GM23338 (cell line): ENCODE results near the gene PBX3. TPM values are rescaled to one million over a fixed set of nuclear protein-coding genes. Genes with fewer than 3 reads are reported as not detected.

Experiments
- ATAC-seq: fragments of 200-7000 bp; cut with Tn5 transposase; 3 replicates; pipeline ENCODE4 v1.9.1; 2020
- DNase-seq: peaks from one replicate; pipeline ENCODE4 v3.0.0-alpha.2; 2015; ENCODE audit warnings: low spot score
- H2AFZ ChIP-seq: fragments of 200-600 bp; sonication (generic); 2 replicates; pipeline ENCODE4 v1.8.0; 2016; ENCODE audit warnings: antibody characterized with exemption, mild to moderate bottlenecking, moderate library complexity
- H3F3A ChIP-seq: fragments of 200-600 bp; sonication (generic); replicated peaks from 2 replicates; pipeline ENCODE4 v1.8.0; 2017; ENCODE audit warnings: antibody characterized with exemption, mixed run types, low read depth
- H3K27ac ChIP-seq: fragments of 200-600 bp; sonication (generic); 2 replicates; pipeline ENCODE4 v1.6.1; 2016; ENCODE audit warnings: low read depth
- H3K27me3 ChIP-seq: fragments of 200-600 bp; sonication (generic); 2 replicates; pipeline ENCODE4 v1.8.0; 2016; ENCODE audit warnings: mild to moderate bottlenecking, mixed run types, moderate library complexity; ENCODE audit not compliant: insufficient read depth
- H3K36me3 ChIP-seq: fragments of 200-600 bp; sonication (generic); 2 replicates; pipeline ENCODE4 v1.8.0; 2016; ENCODE audit warnings: mild to moderate bottlenecking; ENCODE audit not compliant: insufficient read depth
- H3K4me1 ChIP-seq: fragments of 200-600 bp; sonication (generic); 2 replicates; pipeline ENCODE4 v1.8.0; 2016; ENCODE audit warnings: mild to moderate bottlenecking, moderate library complexity; ENCODE audit not compliant: insufficient read depth
- H3K4me2 ChIP-seq: fragments of 200-600 bp; sonication (generic); 2 replicates; pipeline ENCODE4 v1.7.1; 2017; ENCODE audit warnings: mixed run types
- H3K4me3 ChIP-seq: fragments of 200-600 bp; sonication (generic); 2 replicates; pipeline ENCODE4 v1.6.1; 2016; ENCODE audit warnings: mixed run types
- H3K79me2 ChIP-seq: fragments of 200-600 bp; sonication (generic); replicated peaks from 2 replicates; pipeline ENCODE4 v1.8.0; 2017; ENCODE audit warnings: mild to moderate bottlenecking; ENCODE audit not compliant: insufficient read depth
- H3K9me2 ChIP-seq: fragments of 200-600 bp; sonication (generic); 2 replicates; pipeline ENCODE4 v1.8.0; 2017; ENCODE audit not compliant: insufficient read depth
- H4K20me1 ChIP-seq: fragments of 200-600 bp; sonication (generic); replicated peaks from 2 replicates; pipeline ENCODE4 v1.8.0; 2017; ENCODE audit warnings: mild to moderate bottlenecking; ENCODE audit not compliant: insufficient read depth
- H3K27ac Mint-ChIP-seq: 2 replicates; pipeline ENCODE4 v1.8.0; 2020; ENCODE audit warnings: inconsistent platforms, mild to moderate bottlenecking, moderate library complexity, mixed read lengths
- H3K27me3 Mint-ChIP-seq: 3 replicates; pipeline ENCODE4 v1.8.0; 2022; ENCODE audit warnings: low read depth, mild to moderate bottlenecking, moderate library complexity, mixed read lengths, inconsistent platforms; ENCODE audit not compliant: insufficient read depth, poor library complexity
- H3K36me3 Mint-ChIP-seq: 3 replicates; pipeline ENCODE4 v1.8.0; 2021; ENCODE audit warnings: low read depth, mild to moderate bottlenecking, inconsistent platforms, moderate library complexity, mixed read lengths
- H3K4me1 Mint-ChIP-seq: 3 replicates; pipeline ENCODE4 v1.8.0; 2020; ENCODE audit warnings: mild to moderate bottlenecking, inconsistent platforms, mixed read lengths
- H3K4me3 Mint-ChIP-seq: 3 replicates; pipeline ENCODE4 v1.8.0; 2021; ENCODE audit warnings: moderate library complexity, mild to moderate bottlenecking, inconsistent platforms, mixed read lengths
- H3K9me3 Mint-ChIP-seq: 3 replicates; pipeline ENCODE4 v1.8.0; 2020; ENCODE audit warnings: moderate library complexity, mild to moderate bottlenecking, inconsistent platforms, mixed read lengths
- CREB1 ChIP-seq: fragments of 250-450 bp; sonication (Bioruptor Pico); IDR thresholded peaks from 2 replicates; pipeline ENCODE4 v1.5.0; 2020; ENCODE audit warnings: low read depth, mild to moderate bottlenecking, moderate library complexity
- CTCF ChIP-seq, 2 experiments: fragments of 200-600 bp in 1 of 2; sonication (generic) in 1 of 2; conservative IDR thresholded peaks; 2 replicates each; pipeline versions ENCODE4 v1.5.1 to v1.6.1; 2016 to 2017; ENCODE audit warnings: antibody characterized with exemption in 2 of 2, low read depth in 2 of 2, mild to moderate bottlenecking in 2 of 2, moderate library complexity in 1 of 2
- EZH2 ChIP-seq: fragments of 200-600 bp; sonication (generic); IDR thresholded peaks from one replicate; pipeline ENCODE4 v1.8.0; 2017; ENCODE audit warnings: antibody characterized with exemption, mild to moderate bottlenecking, low read depth; ENCODE audit not compliant: unreplicated experiment
- EZH2phosphoT487 ChIP-seq: fragments of 200-600 bp; sonication (generic); IDR thresholded peaks from one replicate; pipeline ENCODE4 v1.8.1; 2018; ENCODE audit warnings: antibody characterized with exemption; ENCODE audit not compliant: unreplicated experiment
- JUNB ChIP-seq: IDR thresholded peaks from one replicate; pipeline ENCODE4 v1.6.1; 2016; ENCODE audit warnings: antibody characterized with exemption; ENCODE audit not compliant: unreplicated experiment
- NANOG ChIP-seq: IDR thresholded peaks from 2 replicates; pipeline ENCODE4 v1.6.1; 2016; ENCODE audit warnings: antibody characterized with exemption, borderline replicate concordance
- POLR2AphosphoS5 ChIP-seq: IDR thresholded peaks from 2 replicates; pipeline ENCODE4 v1.6.1; 2016; ENCODE audit warnings: antibody characterized with exemption, low read depth
- STAT1 ChIP-seq: IDR thresholded peaks from one replicate; pipeline ENCODE4 v1.6.1; 2016; ENCODE audit warnings: antibody characterized with exemption; ENCODE audit not compliant: unreplicated experiment
- ZNF114 ChIP-seq: fragments of 250-450 bp; sonication (Bioruptor Pico); IDR thresholded peaks from 2 replicates; pipeline ENCODE4 v1.5.0; 2020; ENCODE audit warnings: mild to moderate bottlenecking, moderate library complexity
- ZNF331 ChIP-seq: fragments of 250-450 bp; sonication (Bioruptor Pico); IDR thresholded peaks from 2 replicates; pipeline ENCODE4 v1.5.0; 2020; ENCODE audit warnings: low read depth, mild to moderate bottlenecking, moderate library complexity
- polyA plus RNA-seq: library from polyadenylated mRNA; unstranded; fragments of >200 nt; fragmentation: Nextera tagmentation; extraction: Ambion mirVana; gene quantifications from 2 replicates; pipeline ENCODE4 v1.2.1, GENCODE V29; 2016
- total RNA-seq: library from RNA; depleted of rRNA; stranded (reverse); fragments of >200 nt; shearing (Covaris generic); gene quantifications from 2 replicates; pipeline ENCODE4 v1.2.3, GENCODE V29; 2014
- TF ChIP-seq, protein P1 (sequence below): IDR thresholded peaks from one replicate; pipeline ENCODE4 v1.6.1; 2018; ENCODE audit warnings: antibody characterized with exemption; ENCODE audit not compliant: unreplicated experiment
- TF ChIP-seq, protein P2 (sequence below): IDR thresholded peaks from 2 replicates; pipeline ENCODE4 v1.6.1; 2016; ENCODE audit warnings: antibody characterized with exemption

Gene PBX3
- total and polyA plus RNA-seq, 2 experiments from 2014 or later = 28.9 to 50.5 TPM

- H4K20me1 ChIP-seq = no peaks in the 10 kb centered on the region
- TF ChIP-seq, protein P1, sequence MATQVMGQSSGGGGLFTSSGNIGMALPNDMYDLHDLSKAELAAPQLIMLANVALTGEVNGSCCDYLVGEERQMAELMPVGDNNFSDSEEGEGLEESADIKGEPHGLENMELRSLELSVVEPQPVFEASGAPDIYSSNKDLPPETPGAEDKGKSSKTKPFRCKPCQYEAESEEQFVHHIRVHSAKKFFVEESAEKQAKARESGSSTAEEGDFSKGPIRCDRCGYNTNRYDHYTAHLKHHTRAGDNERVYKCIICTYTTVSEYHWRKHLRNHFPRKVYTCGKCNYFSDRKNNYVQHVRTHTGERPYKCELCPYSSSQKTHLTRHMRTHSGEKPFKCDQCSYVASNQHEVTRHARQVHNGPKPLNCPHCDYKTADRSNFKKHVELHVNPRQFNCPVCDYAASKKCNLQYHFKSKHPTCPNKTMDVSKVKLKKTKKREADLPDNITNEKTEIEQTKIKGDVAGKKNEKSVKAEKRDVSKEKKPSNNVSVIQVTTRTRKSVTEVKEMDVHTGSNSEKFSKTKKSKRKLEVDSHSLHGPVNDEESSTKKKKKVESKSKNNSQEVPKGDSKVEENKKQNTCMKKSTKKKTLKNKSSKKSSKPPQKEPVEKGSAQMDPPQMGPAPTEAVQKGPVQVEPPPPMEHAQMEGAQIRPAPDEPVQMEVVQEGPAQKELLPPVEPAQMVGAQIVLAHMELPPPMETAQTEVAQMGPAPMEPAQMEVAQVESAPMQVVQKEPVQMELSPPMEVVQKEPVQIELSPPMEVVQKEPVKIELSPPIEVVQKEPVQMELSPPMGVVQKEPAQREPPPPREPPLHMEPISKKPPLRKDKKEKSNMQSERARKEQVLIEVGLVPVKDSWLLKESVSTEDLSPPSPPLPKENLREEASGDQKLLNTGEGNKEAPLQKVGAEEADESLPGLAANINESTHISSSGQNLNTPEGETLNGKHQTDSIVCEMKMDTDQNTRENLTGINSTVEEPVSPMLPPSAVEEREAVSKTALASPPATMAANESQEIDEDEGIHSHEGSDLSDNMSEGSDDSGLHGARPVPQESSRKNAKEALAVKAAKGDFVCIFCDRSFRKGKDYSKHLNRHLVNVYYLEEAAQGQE = no peak
- TF ChIP-seq EZH2 = no peak
- H3K36me3 Mint-ChIP-seq = peaks cover 13% of the 10 kb centered on the region; the same call in 1 of the 3 replicates
- no peaks in the 10 kb centered on the region for H3K79me2 ChIP-seq
- no peak overlapping the region for H2AFZ ChIP-seq
- H3K4me1 ChIP-seq = no peaks in the 10 kb centered on the region
- ATAC-seq = no peak
- no peak overlapping the region for H3K27ac Mint-ChIP-seq
- no peak for DNase-seq
- H3K4me3 Mint-ChIP-seq = no peak overlapping the region
- no peaks in the 10 kb centered on the region for H3K4me1 Mint-ChIP-seq
- no peaks in the 10 kb centered on the region for H3F3A ChIP-seq
- H3K27ac ChIP-seq = no peak overlapping the region
- no peak overlapping the region for H3K4me3 ChIP-seq
- peaks cover 4% of the 10 kb centered on the region; the same call in 1 of the 2 replicates for H3K9me2 ChIP-seq
- H3K27me3 ChIP-seq = no peaks in the 10 kb centered on the region
- no peak overlapping the region for H3K4me2 ChIP-seq
- H3K27me3 Mint-ChIP-seq = peaks cover 7% of the 10 kb centered on the region
- peaks cover 5% of the 10 kb centered on the region; the same call in 1 of the 2 replicates for H3K36me3 ChIP-seq
- peaks cover 13% of the 10 kb centered on the region; the same call in 2 of the 3 replicates for H3K9me3 Mint-ChIP-seq
Measured at GRCh38 chr9:125983681-125984080, 236.5 kb downstream of the PBX3 start.

GRCh38 chr9:125984461-125984860 is 237.3 kb downstream of the PBX3 start:
- Histone ChIP-seq H4K20me1 (no peaks in the 10 kb centered on the region), H3K36me3 (peaks cover 3% of the 10 kb centered on the region; the same call in 1 of the 2 replicates), H3K4me2 (no peak overlapping the region), H3K79me2 (no peaks in the 10 kb centered on the region), H3K9me2 (peaks cover 4% of the 10 kb centered on the region; the same call in 1 of the 2 replicates), H3K4me1 (no peaks in the 10 kb centered on the region), H3F3A (no peaks in the 10 kb centered on the region), H3K27ac (no peak overlapping the region), H3K27me3 (no peaks in the 10 kb centered on the region), H3K4me3 (no peak overlapping the region), H2AFZ (no peak overlapping the region)
- no peaks in the 10 kb centered on the region for H3K4me1 Mint-ChIP-seq
- no peak overlapping the region for H3K4me3 Mint-ChIP-seq
- H3K27me3 Mint-ChIP-seq = peaks cover 6% of the 10 kb centered on the region
- ATAC-seq = no peak
- peaks cover 10% of the 10 kb centered on the region; the same call in 2 of the 3 replicates for H3K9me3 Mint-ChIP-seq
- DNase-seq = no peak
- no peak overlapping the region for H3K27ac Mint-ChIP-seq
- peaks cover 8% of the 10 kb centered on the region; the same call in 1 of the 3 replicates for H3K36me3 Mint-ChIP-seq
- TF ChIP-seq STAT1 (no peak), POLR2AphosphoS5 (no peak), EZH2 (no peak), JUNB (no peak), NANOG (no peak), EZH2phosphoT487 (no peak), ZNF114 (CRISPR knock-in tag) (no peak), ZNF331 (CRISPR knock-in tag) (no peak), CREB1 (no peak), CTCF (conservative IDR thresholded peaks at IDR 0.05; ENCODE audit: low read depth in 2 of 2) (no peak)
- TF ChIP-seq, protein P1 = no peak
- TF ChIP-seq, protein P2, sequence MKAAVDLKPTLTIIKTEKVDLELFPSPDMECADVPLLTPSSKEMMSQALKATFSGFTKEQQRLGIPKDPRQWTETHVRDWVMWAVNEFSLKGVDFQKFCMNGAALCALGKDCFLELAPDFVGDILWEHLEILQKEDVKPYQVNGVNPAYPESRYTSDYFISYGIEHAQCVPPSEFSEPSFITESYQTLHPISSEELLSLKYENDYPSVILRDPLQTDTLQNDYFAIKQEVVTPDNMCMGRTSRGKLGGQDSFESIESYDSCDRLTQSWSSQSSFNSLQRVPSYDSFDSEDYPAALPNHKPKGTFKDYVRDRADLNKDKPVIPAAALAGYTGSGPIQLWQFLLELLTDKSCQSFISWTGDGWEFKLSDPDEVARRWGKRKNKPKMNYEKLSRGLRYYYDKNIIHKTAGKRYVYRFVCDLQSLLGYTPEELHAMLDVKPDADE = no peak
